ENCODE measurements around the gene FOXO3. TPM values are rescaled to one million over a fixed set of nuclear protein-coding genes. Genes with fewer than 3 reads are reported as not detected.

FOXO3 gene
- total RNA-seq, 4 donors from 2014 or later: 111 to 293 (median 183) TPM

DNA sequence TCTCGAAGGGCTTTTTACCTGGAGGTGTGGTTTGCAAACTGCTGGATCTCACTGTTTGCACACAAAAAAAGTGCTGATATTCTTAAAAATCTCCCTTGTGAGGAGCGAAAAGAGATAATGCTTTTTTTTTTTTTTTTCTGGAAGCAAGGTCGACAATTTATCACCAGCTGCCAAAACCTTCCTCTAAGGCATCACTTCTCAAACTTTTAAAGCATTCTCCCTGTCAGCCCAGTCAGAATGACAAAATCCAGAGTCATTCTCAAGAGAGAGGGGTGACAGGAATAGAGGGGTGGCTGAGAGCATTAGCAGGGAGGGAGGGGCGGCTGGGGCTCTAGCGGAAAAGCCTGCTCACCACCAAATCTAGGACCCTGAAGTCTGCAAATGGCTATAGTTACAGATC lies 150.4 kb downstream of the FOXO3 start:
- intact Hi-C loops (cut with DNase I; ENCODE audit: low total_unique reads): no loop called here
- Histone ChIP-seq H3K9me3 (no peaks in the 10 kb centered on the region), H3K27ac (no peak overlapping the region), H3K4me3 (no peak overlapping the region), H3K27me3 (no peaks in the 10 kb centered on the region), H3K4me1 (peaks cover 13 to 14% of the 10 kb centered on the region in 2 donors), H3K36me3 (no peaks in the 10 kb centered on the region)
- no peak for TF ChIP-seq POLR2A (IDR thresholded peaks at IDR 0.05)
- TF ChIP-seq CTCF (IDR thresholded peaks at IDR 0.05 in 4 of 5, conservative IDR thresholded peaks at IDR 0.05 in 1 of 5): no peak
- ATAC-seq (no peak), DNase-seq (no peak)
- in situ Hi-C loops (cut with MboI; ENCODE audit: low sequenced_read_pairs in 4 of 4): no loop called here

DNA sequence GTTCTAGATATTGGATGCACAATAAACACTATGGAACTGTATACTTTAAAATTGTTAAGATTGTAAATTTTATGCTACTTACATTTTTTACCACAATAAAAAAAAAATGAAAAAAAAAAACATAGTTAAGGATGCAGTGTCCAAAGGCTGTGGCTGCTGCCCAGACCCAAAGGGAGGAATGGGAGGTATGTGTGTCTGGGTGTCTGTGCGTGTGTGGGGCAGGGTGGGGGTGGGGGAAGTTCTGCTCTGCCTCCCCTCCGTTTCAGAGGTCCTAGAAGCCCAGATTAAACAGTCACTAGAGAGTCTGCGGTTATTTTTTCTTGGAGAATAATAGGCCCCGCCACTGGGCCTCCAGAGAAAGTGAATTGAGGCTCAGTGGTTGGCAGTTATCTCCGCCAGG lies 151.1 kb downstream of the FOXO3 start:
- ATAC-seq (no peak), DNase-seq (no peak)
- Histone ChIP-seq H3K27ac (no peak overlapping the region), H3K27me3 (no peaks in the 10 kb centered on the region), H3K4me3 (no peak overlapping the region), H3K4me1 (peaks cover 13 to 14% of the 10 kb centered on the region in 2 donors), H3K9me3 (no peaks in the 10 kb centered on the region), H3K36me3 (no peaks in the 10 kb centered on the region)
- in situ Hi-C loops (cut with MboI; ENCODE audit: low sequenced_read_pairs in 4 of 4): no loop called here
- intact Hi-C loops (cut with DNase I; ENCODE audit: low total_unique reads): no loop called here
- TF ChIP-seq CTCF (IDR thresholded peaks at IDR 0.05 in 4 of 5, conservative IDR thresholded peaks at IDR 0.05 in 1 of 5): no peak
- TF ChIP-seq POLR2A (IDR thresholded peaks at IDR 0.05): no peak

- Histone ChIP-seq H3K4me1 (peaks cover 9 to 14% of the 10 kb centered on the region in 2 donors), H3K27ac (no peak overlapping the region), H3K36me3 (no peaks in the 10 kb centered on the region), H3K27me3 (no peaks in the 10 kb centered on the region), H3K4me3 (no peak overlapping the region), H3K9me3 (no peaks in the 10 kb centered on the region)
- in situ Hi-C loops (cut with MboI; ENCODE audit: low sequenced_read_pairs in 4 of 4) (no loop called here), intact Hi-C loops (cut with DNase I; ENCODE audit: low total_unique reads) (no loop called here)
- ATAC-seq (no peak), DNase-seq (no peak)
- no peak for TF ChIP-seq POLR2A (IDR thresholded peaks at IDR 0.05)
- TF ChIP-seq CTCF (IDR thresholded peaks at IDR 0.05 in 4 of 5, conservative IDR thresholded peaks at IDR 0.05 in 1 of 5): no peak
These were observed 152.2 kb downstream of the FOXO3 start for GRCh38 chr6:108712946-108713345.

DNA sequence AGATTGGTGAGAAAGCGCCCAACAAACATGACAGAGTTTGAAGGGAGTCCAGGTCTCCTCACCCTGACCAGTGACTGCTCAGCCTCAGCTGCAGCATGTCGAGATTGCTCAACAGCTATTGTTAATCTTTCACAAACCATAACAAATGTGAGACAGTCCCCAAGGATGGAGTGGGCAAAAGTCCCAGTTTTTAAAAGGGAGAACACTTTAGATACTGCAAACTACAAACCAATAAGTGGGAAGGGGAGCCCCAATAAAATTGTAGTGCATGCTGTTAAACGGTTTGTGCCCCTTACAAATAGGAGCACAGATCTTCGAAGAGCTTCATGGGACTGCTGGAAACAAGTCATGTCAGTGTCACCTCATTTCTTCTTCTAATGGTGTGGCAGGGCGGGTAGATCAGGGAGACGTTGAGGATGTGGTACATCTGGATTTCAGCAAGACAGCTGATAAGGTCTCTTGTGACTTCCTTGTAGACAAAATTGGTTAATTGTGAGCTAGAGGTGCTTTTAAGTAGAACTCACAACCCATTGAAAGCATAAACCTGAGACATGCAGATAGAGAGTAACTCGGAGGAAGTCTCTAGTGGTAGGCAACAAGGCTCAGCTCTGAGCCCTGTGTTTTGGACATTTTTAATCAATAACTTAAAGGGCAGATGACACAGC lies 153.5 kb downstream of the FOXO3 start:
- peak; percentile 44 to 53 for ATAC-seq
- peak overlapping the region in 1 of 4 donors; percentile 39 for H3K27ac ChIP-seq
- intact Hi-C loops (cut with DNase I; ENCODE audit: low total_unique reads): no loop called here
- in situ Hi-C loops (cut with MboI; ENCODE audit: low sequenced_read_pairs in 4 of 4): no loop called here
- no peaks in the 10 kb centered on the region for H3K27me3 ChIP-seq
- peaks cover 9 to 14% of the 10 kb centered on the region in 2 donors for H3K4me1 ChIP-seq
- H3K4me3 ChIP-seq: no peak overlapping the region
- no peaks in the 10 kb centered on the region for H3K9me3 ChIP-seq
- TF ChIP-seq POLR2A (IDR thresholded peaks at IDR 0.05) (no peak), CTCF (IDR thresholded peaks at IDR 0.05 in 4 of 5, conservative IDR thresholded peaks at IDR 0.05 in 1 of 5) (no peak)
- no peak for DNase-seq
- H3K36me3 ChIP-seq: no peaks in the 10 kb centered on the region

Measured in gastrocnemius medialis (tissue), 4 donors.